ENCODE data around the gene OAF.
A peak's percentile ranks its signal among the peaks of the same experiment; 100 is the strongest.

The OAF gene

DNA sequence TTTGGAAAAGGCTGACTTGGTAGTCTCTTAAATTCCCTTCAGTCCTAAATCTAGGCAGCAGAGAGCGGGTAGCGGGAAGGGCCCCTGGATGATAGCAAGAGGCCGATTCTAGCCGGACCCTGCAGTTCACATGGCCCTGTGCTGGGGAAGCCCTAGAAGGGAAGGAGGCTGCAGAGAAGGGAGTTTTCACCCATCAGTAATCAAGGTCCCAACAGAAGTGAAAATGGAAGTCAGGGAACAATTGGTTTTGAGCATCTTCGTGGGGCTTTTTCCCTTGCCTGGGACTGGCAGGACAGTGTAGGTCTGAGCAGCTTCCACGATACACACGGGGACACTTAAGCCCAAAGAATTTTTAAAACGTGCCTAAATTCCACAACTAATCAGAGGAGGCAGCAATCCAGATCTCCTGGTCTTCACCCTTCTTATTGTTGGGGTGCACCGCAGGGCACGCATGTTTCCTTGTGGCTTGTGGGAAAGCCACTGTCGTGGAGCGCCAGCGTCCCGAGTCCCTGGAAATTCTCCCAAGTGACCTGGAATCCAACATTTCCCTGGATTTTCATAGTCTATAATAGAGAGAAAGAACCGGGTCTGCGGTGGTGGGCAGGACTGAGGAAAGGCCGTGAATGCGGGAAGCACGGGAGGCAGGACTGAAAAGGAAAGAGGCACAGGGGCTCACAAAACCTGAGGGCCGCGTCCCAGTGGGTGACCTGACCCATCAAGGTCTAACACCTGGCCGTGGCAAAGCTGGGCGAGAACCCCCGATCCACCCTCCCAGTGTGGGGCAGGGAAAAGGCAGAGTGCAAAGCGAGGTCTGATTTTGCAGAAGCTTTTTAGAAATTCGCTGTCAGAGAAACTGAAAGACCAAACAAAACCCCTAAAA lies 846 bp upstream of the OAF start:
- H2BK120ac ChIP-seq (ENCODE audit: low read depth, low read length) = no peak overlapping the region
- peaks cover 15 to 28% of the 10 kb centered on the region in 2 donors for H3K4me1 ChIP-seq (ENCODE audit: control insufficient read depth in 2 of 2, insufficient read depth in 1 of 2, low read depth in 1 of 2, low read length in 2 of 2)
- H2BK12ac ChIP-seq (ENCODE audit: low read length) = no peak overlapping the region
- no CpG with 5 or more reads among the region's 26 CpGs for WGBS, 2 donors (ENCODE audit: extremely low coverage in 2 of 2, insufficient read length in 2 of 2, insufficient replicate concordance in 1 of 2)
- no peak overlapping the region for H3K23ac ChIP-seq (ENCODE audit: low read depth, low read length, poor library complexity)
- H3K9me3 ChIP-seq (replicated peaks in 1 of 2; ENCODE audit: control insufficient read depth in 2 of 2, insufficient read depth in 1 of 2, low read depth in 1 of 2, low read length in 2 of 2) = no peaks in the 10 kb centered on the region
- no peak overlapping the region for H2BK15ac ChIP-seq (ENCODE audit: low read length)
- H3K36me3 ChIP-seq (replicated peaks in 1 of 2; ENCODE audit: control insufficient read depth in 2 of 2, insufficient read depth in 2 of 2, low read length in 2 of 2) = no peaks in the 10 kb centered on the region
- H3K4me3 ChIP-seq (ENCODE audit: low read length in 2 of 2) = peak overlapping the region; percentile 77
- no peaks in the 10 kb centered on the region for H3K79me1 ChIP-seq (ENCODE audit: low read depth, low read length)
- no peak overlapping the region for H3K14ac ChIP-seq (ENCODE audit: low read length)
- DNase-seq (ENCODE audit: low spot score) = no peak
- H2AK5ac ChIP-seq (ENCODE audit: low read depth, low read length) = no peak overlapping the region
- H3K4me2 ChIP-seq (ENCODE audit: insufficient read depth, low read length, poor library complexity, severe bottlenecking) = peak overlapping the region; percentile 77
- no peak overlapping the region for H4K91ac ChIP-seq (ENCODE audit: low read depth, low read length, poor library complexity)
- H2AFZ ChIP-seq (ENCODE audit: low read length) = peak overlapping the region; percentile 95
- H3K27ac ChIP-seq (replicated peaks; ENCODE audit: low read length) = no peak overlapping the region
- H2BK5ac ChIP-seq (ENCODE audit: low read length) = no peak overlapping the region
- H3K27me3 ChIP-seq (ENCODE audit: control insufficient read depth in 3 of 3, insufficient read depth in 3 of 3, low read depth in 1 of 3, low read length in 3 of 3) = peaks cover 3 to 63% (median 6%) of the 10 kb centered on the region in 3 experiments
- H3K4ac ChIP-seq (ENCODE audit: low read length) = no peak overlapping the region
- peak overlapping the region; percentile 71 for H3K9ac ChIP-seq (ENCODE audit: low read depth, low read length, poor library complexity)
- H4K8ac ChIP-seq (ENCODE audit: low read depth, low read length) = no peak overlapping the region
- peak overlapping the region; percentile 42 for H3K18ac ChIP-seq (ENCODE audit: low read length)

DNA sequence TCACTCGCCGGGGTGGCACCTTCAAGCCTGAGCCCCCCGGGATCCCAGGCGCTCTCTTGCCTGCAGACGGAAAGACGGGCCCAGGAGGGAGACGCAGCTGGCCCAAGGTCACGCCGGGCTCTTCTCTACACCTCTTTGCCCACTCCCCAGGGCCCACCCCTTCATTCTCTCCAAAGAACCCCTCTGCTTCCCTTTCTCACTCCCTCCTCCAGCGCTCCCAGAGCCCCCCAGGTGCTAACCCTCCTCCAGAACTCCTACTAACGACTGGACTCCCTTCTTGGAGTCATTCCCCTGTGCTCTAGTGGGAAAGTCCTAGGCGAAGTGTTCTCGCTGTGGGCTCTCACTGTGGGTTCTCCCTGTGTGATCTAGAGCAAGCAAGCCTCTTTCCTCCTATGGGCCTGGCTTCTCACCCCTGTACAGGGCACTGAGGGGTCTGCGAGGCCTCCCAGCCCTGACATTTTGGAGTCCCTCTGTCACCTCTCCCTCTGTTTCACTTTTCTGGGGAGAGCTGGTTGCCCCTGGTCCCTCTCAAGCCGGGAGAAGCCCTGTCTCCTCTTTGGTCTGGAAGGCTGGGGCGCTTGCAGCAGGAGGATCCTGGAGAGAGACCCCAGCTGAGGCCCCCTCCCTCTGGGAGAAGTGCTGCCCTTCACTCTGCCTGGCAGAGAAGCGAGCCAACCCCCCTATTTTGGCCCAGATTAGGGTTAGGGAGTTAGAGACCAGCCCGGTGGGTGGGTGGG lies 858 bp downstream of the OAF start:
- no peak overlapping the region for H3K4ac ChIP-seq (ENCODE audit: low read length)
- peaks cover 0 to 5% of the 10 kb centered on the region in 2 donors for H3K36me3 ChIP-seq (replicated peaks in 1 of 2; ENCODE audit: control insufficient read depth in 2 of 2, insufficient read depth in 2 of 2, low read length in 2 of 2)
- peak overlapping the region; percentile 89 for H3K18ac ChIP-seq (ENCODE audit: low read length)
- H3K23ac ChIP-seq (ENCODE audit: low read depth, low read length, poor library complexity) = peak overlapping the region; percentile 34
- H4K8ac ChIP-seq (ENCODE audit: low read depth, low read length) = no peak overlapping the region
- peak overlapping the region; percentile 95 for H2AFZ ChIP-seq (ENCODE audit: low read length)
- no peak overlapping the region for H2BK5ac ChIP-seq (ENCODE audit: low read length)
- peak overlapping the region; percentile 71 for H3K4me2 ChIP-seq (ENCODE audit: insufficient read depth, low read length, poor library complexity, severe bottlenecking)
- no peaks in the 10 kb centered on the region for H3K9me3 ChIP-seq (replicated peaks in 1 of 2; ENCODE audit: control insufficient read depth in 2 of 2, insufficient read depth in 1 of 2, low read depth in 1 of 2, low read length in 2 of 2)
- no peak overlapping the region for H2BK120ac ChIP-seq (ENCODE audit: low read depth, low read length)
- no peak overlapping the region for H2BK15ac ChIP-seq (ENCODE audit: low read length)
- no peak overlapping the region for H3K14ac ChIP-seq (ENCODE audit: low read length)
- H3K27ac ChIP-seq (replicated peaks; ENCODE audit: low read length) = no peak overlapping the region
- H4K91ac ChIP-seq (ENCODE audit: low read depth, low read length, poor library complexity) = no peak overlapping the region
- peaks cover 12 to 28% of the 10 kb centered on the region in 2 donors for H3K4me1 ChIP-seq (ENCODE audit: control insufficient read depth in 2 of 2, insufficient read depth in 1 of 2, low read depth in 1 of 2, low read length in 2 of 2)
- H2AK5ac ChIP-seq (ENCODE audit: low read depth, low read length) = no peak overlapping the region
- no CpG with 5 or more reads among the region's 18 CpGs for WGBS, 2 donors (ENCODE audit: extremely low coverage in 2 of 2, insufficient read length in 2 of 2, insufficient replicate concordance in 1 of 2)
- peak overlapping the region; percentile 77 to 83 for H3K4me3 ChIP-seq (ENCODE audit: low read length in 2 of 2)
- no peaks in the 10 kb centered on the region for H3K79me1 ChIP-seq (ENCODE audit: low read depth, low read length)
- no peak overlapping the region for H2BK12ac ChIP-seq (ENCODE audit: low read length)
- H3K27me3 ChIP-seq (ENCODE audit: control insufficient read depth in 3 of 3, insufficient read depth in 3 of 3, low read depth in 1 of 3, low read length in 3 of 3) = peaks cover 3 to 65% (median 6%) of the 10 kb centered on the region in 3 experiments
- DNase-seq (ENCODE audit: low spot score) = no peak
- peak overlapping the region; percentile 54 for H3K9ac ChIP-seq (ENCODE audit: low read depth, low read length, poor library complexity)

DNA sequence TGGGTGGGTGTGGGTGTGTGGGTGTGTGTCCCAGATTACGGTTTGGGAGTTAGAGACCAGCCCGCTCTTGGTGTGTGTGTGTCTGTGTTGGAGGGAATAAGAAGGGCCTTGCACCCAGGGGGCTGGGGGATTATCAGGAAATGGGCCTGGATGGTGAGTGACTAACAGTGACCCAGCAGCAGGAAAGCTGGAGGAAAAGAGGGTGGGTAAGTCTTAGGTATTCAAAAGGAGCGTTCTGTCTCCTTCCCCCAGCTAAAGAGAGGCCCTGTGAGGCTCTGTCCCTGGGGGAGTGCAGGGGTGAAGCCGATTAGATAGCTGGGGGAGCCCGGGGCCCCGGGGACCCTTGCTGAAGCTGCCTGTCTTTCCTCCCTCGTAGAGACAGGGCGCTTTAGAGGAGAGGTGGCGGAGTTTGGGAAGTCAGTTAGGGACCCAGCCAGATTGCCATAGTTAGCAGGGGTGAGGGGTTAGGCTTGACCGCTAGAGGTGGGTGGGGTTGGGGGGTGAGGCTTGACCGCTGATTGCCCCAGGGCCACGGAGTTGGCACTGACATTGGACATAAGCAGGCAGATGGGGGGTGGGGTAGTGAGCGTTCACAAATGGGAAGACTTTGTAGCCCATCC lies 1.5 kb downstream of the OAF start:
- no peak for DNase-seq (ENCODE audit: low spot score)
- H3K4ac ChIP-seq (ENCODE audit: low read length) = no peak overlapping the region
- H3K4me2 ChIP-seq (ENCODE audit: insufficient read depth, low read length, poor library complexity, severe bottlenecking) = no peak overlapping the region
- peak overlapping the region in 1 of 2 donors; percentile 77 for H3K4me3 ChIP-seq (ENCODE audit: low read length in 2 of 2)
- H2BK12ac ChIP-seq (ENCODE audit: low read length) = peak overlapping the region; percentile 12
- H4K91ac ChIP-seq (ENCODE audit: low read depth, low read length, poor library complexity) = no peak overlapping the region
- no peak overlapping the region for H4K8ac ChIP-seq (ENCODE audit: low read depth, low read length)
- H2AK5ac ChIP-seq (ENCODE audit: low read depth, low read length) = no peak overlapping the region
- no peak overlapping the region for H3K27ac ChIP-seq (replicated peaks; ENCODE audit: low read length)
- H3K23ac ChIP-seq (ENCODE audit: low read depth, low read length, poor library complexity) = no peak overlapping the region
- H2AFZ ChIP-seq (ENCODE audit: low read length) = peak overlapping the region; percentile 41
- H2BK15ac ChIP-seq (ENCODE audit: low read length) = no peak overlapping the region
- no peak overlapping the region for H3K14ac ChIP-seq (ENCODE audit: low read length)
- H3K79me1 ChIP-seq (ENCODE audit: low read depth, low read length) = no peaks in the 10 kb centered on the region
- no peak overlapping the region for H3K9ac ChIP-seq (ENCODE audit: low read depth, low read length, poor library complexity)
- no peak overlapping the region for H2BK5ac ChIP-seq (ENCODE audit: low read length)
- no CpG with 5 or more reads among the region's 13 CpGs for WGBS, 2 donors (ENCODE audit: extremely low coverage in 2 of 2, insufficient read length in 2 of 2, insufficient replicate concordance in 1 of 2)
- H3K9me3 ChIP-seq (replicated peaks in 1 of 2; ENCODE audit: control insufficient read depth in 2 of 2, insufficient read depth in 1 of 2, low read depth in 1 of 2, low read length in 2 of 2) = no peaks in the 10 kb centered on the region
- peak overlapping the region; percentile 30 for H3K18ac ChIP-seq (ENCODE audit: low read length)
- peaks cover 0 to 5% of the 10 kb centered on the region in 2 donors for H3K36me3 ChIP-seq (replicated peaks in 1 of 2; ENCODE audit: control insufficient read depth in 2 of 2, insufficient read depth in 2 of 2, low read length in 2 of 2)
- peaks cover 3 to 65% (median 6%) of the 10 kb centered on the region in 3 experiments for H3K27me3 ChIP-seq (ENCODE audit: control insufficient read depth in 3 of 3, insufficient read depth in 3 of 3, low read depth in 1 of 3, low read length in 3 of 3)
- H2BK120ac ChIP-seq (ENCODE audit: low read depth, low read length) = no peak overlapping the region
- peaks cover 12 to 28% of the 10 kb centered on the region in 2 donors for H3K4me1 ChIP-seq (ENCODE audit: control insufficient read depth in 2 of 2, insufficient read depth in 1 of 2, low read depth in 1 of 2, low read length in 2 of 2)
